Left ventricle myocardium inferior (tissue), 1 donor: ENCODE measurements around the gene MAN1C1. TPM values are rescaled to one million over a fixed set of nuclear protein-coding genes. Genes with fewer than 3 reads are reported as not detected.

ENCODE experiments used
- DNase-seq: peaks from one replicate; pipeline ENCODE4 v3.0.0-alpha.2; 2020
- H3K27ac ChIP-seq: fragments of 200-600 bp; replicated peaks from 2 replicates; pipeline ENCODE4 v1.8.0; 2021
- H3K27me3 ChIP-seq: fragments of 200-600 bp; 2 replicates; pipeline ENCODE4 v1.8.0; 2021; ENCODE audit warnings: low read depth
- H3K36me3 ChIP-seq: fragments of 200-600 bp; 2 replicates; pipeline ENCODE4 v1.8.0; 2021
- H3K4me1 ChIP-seq: fragments of 200-600 bp; 2 replicates; pipeline ENCODE4 v1.8.0; 2021
- H3K4me3 ChIP-seq: fragments of 200-600 bp; 2 replicates; pipeline ENCODE4 v1.8.0; 2021; ENCODE audit warnings: mild to moderate bottlenecking, moderate library complexity
- H3K9me3 ChIP-seq: fragments of 200-600 bp; replicated peaks from 2 replicates; pipeline ENCODE4 v1.8.0; 2021
- CTCF ChIP-seq: fragments of 200-600 bp; IDR thresholded peaks from 2 replicates; pipeline ENCODE4 v1.8.0; 2021; ENCODE audit warnings: antibody characterized with exemption, mild to moderate bottlenecking, borderline replicate concordance
- intact Hi-C: fragments of 100-400 bp; cut with micrococcal nuclease; formaldehyde crosslinking; loops from one replicate; pipeline ENCODE4 v1.11.0; 2022
- total RNA-seq: library from RNA; stranded (reverse); fragmentation: NEBNext Ultra II Directional; extraction: Animal tissue kit (Norgen Biotek cat#: 25700); gene quantifications from one replicate; pipeline ENCODE4 v1.2.1, GENCODE V29; 2021
- donor health status: DM: no; HTN: yes; CAD: no; lungs with severe emphysema.

MAN1C1 gene
- total RNA-seq, 1 donor from 2014 or later = 18.0 TPM

DNA sequence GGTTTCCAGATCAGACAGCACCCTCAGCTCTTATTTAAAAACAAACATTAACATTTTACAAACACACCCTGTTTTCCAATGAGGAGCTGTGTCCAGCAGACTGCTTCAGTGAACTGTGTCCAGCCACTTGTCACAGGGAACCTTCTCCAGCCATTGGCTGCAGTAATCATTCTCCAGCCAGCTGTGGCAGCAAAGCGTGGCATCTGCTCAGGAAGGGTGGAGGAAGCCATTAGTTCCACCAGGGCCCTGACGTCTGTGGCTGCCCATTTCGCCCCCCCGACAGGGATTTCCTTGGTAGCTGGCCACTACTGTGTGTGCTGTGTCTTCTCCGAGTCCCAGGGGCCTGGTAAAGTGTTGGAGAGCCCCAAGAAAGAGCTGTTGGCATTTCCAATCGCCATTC is 120.5 kb downstream of the MAN1C1 start:
- H3K27ac ChIP-seq = peak overlapping the region; percentile 76

DNA sequence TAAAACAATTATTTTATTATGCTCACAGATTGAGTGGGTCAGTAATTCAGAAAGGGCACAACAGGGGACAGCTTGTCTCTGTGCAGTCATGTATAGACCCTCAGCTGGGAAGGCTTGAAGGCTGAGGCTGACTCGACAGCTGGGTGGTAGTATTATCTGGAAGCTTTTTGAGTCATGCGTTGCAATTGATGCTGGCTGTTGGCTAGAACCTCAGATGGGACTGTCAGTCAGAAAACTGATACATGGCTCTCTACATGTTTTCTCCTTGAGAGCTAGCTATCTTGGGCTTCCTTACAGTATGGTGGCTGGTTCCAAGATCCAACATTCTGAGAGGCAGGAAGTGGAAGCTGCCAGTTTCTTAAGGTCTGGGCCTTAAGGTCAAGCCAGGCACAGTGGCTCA is 121.9 kb downstream of the MAN1C1 start:
- no peak for DNase-seq
- Histone ChIP-seq H3K27ac (no peak overlapping the region), H3K4me3 (no peak overlapping the region), H3K9me3 (peaks cover 9% of the 10 kb centered on the region), H3K36me3 (no peaks in the 10 kb centered on the region), H3K4me1 (peaks cover 73% of the 10 kb centered on the region), H3K27me3 (no peaks in the 10 kb centered on the region)
- no peak for TF ChIP-seq CTCF
- intact Hi-C loops = no loop called here

More for the DNA sequence above, 120.5 kb downstream of the MAN1C1 start:
- peaks cover 63% of the 10 kb centered on the region for H3K4me1 ChIP-seq
- no peaks in the 10 kb centered on the region for H3K27me3 ChIP-seq
- H3K4me3 ChIP-seq = no peak overlapping the region
- TF ChIP-seq CTCF = no peak
- intact Hi-C loops = no loop called here
- no peak for DNase-seq
- no peaks in the 10 kb centered on the region for H3K36me3 ChIP-seq
- H3K9me3 ChIP-seq = peaks cover 9% of the 10 kb centered on the region

GRCh38 chr1:25739341-25739740 is 122.8 kb downstream of the MAN1C1 start:
- intact Hi-C loops = no loop called here
- TF ChIP-seq CTCF = no peak
- Histone ChIP-seq H3K27ac (no peak overlapping the region), H3K4me1 (peaks cover 75% of the 10 kb centered on the region), H3K4me3 (no peak overlapping the region), H3K27me3 (no peaks in the 10 kb centered on the region), H3K9me3 (peaks cover 9% of the 10 kb centered on the region), H3K36me3 (no peaks in the 10 kb centered on the region)
- no peak for DNase-seq

- DNase-seq = no peak
- peak overlapping the region; percentile 8 for H3K27ac ChIP-seq
- no peak overlapping the region for H3K4me3 ChIP-seq
- peaks cover 75% of the 10 kb centered on the region for H3K4me1 ChIP-seq
- no peaks in the 10 kb centered on the region for H3K36me3 ChIP-seq
- H3K27me3 ChIP-seq = no peaks in the 10 kb centered on the region
- no peak for TF ChIP-seq CTCF
- peaks cover 9% of the 10 kb centered on the region for H3K9me3 ChIP-seq
- intact Hi-C loops = loop anchor here (10.0 kb wide), 1 partner anchor 125 kb away; the partner anchor contains the start of gene MAN1C1
Measured at GRCh38 chr1:25740071-25740470, 123.5 kb downstream of the MAN1C1 start.

GRCh38 chr1:25742316-25742715 is 125.7 kb downstream of the MAN1C1 start:
- peak overlapping the region; percentile 97 for H3K27ac ChIP-seq
- TF ChIP-seq CTCF = no peak
- DNase-seq = no peak
- H3K4me1 ChIP-seq = peaks cover 60% of the 10 kb centered on the region
- intact Hi-C loops = loop anchor here (10.0 kb wide), 1 partner anchor 128 kb away; the partner anchor contains the start of gene MAN1C1
- no peaks in the 10 kb centered on the region for H3K27me3 ChIP-seq
- H3K36me3 ChIP-seq = no peaks in the 10 kb centered on the region
- no peak overlapping the region for H3K4me3 ChIP-seq
- peaks cover 9% of the 10 kb centered on the region for H3K9me3 ChIP-seq
